ENCODE measurements around the gene KRT15.

DNA sequence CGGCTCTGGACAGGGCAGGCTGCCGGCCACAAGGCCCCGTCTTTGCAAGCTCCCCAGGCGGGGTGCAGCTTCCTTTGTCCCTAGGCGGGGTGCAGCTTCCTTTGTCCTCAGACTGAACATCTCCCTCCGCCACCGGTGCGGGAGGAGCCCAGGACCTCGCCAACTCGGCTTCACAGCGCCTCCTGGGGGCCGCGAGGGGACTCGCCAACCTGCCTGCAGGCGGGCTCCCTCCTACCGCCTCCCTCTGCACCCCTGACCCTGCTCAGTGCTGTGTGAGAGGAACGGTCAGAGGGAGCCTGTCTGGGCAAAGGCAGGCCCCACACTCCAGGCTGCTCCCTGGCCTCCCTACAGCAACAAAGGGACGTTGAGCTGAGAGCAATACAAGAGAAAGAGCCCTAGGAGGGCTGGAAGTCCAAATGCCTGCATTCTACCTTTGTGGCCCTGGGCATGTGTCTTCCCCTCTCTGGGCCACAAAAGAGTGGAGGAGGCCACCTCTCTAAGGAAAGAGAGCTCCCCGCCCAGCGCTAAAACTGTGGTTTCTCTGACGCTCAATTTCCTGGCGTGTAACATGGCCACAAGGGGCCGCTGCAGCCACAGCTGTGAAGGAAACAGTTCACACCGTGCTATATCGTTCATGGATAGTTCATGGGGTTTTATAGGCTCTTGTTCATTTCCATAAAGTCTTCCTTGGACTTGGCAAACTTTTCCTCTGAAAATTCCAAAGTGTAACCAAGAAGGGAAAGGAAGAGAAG, 30.3 kb upstream of the KRT15 start:
- TF ChIP-seq, protein P1, sequence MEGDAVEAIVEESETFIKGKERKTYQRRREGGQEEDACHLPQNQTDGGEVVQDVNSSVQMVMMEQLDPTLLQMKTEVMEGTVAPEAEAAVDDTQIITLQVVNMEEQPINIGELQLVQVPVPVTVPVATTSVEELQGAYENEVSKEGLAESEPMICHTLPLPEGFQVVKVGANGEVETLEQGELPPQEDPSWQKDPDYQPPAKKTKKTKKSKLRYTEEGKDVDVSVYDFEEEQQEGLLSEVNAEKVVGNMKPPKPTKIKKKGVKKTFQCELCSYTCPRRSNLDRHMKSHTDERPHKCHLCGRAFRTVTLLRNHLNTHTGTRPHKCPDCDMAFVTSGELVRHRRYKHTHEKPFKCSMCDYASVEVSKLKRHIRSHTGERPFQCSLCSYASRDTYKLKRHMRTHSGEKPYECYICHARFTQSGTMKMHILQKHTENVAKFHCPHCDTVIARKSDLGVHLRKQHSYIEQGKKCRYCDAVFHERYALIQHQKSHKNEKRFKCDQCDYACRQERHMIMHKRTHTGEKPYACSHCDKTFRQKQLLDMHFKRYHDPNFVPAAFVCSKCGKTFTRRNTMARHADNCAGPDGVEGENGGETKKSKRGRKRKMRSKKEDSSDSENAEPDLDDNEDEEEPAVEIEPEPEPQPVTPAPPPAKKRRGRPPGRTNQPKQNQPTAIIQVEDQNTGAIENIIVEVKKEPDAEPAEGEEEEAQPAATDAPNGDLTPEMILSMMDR (conservative IDR thresholded peaks at IDR 0.05), result peak; percentile 99
- TF ChIP-seq ZFX (IDR thresholded peaks at IDR 0.05), result no peak
